ENCODE results near the gene AGTPBP1.

GRCh38 chr9:85523202-85523601, 218.6 kb downstream of the AGTPBP1 start:
- TF ChIP-seq, protein P1, sequence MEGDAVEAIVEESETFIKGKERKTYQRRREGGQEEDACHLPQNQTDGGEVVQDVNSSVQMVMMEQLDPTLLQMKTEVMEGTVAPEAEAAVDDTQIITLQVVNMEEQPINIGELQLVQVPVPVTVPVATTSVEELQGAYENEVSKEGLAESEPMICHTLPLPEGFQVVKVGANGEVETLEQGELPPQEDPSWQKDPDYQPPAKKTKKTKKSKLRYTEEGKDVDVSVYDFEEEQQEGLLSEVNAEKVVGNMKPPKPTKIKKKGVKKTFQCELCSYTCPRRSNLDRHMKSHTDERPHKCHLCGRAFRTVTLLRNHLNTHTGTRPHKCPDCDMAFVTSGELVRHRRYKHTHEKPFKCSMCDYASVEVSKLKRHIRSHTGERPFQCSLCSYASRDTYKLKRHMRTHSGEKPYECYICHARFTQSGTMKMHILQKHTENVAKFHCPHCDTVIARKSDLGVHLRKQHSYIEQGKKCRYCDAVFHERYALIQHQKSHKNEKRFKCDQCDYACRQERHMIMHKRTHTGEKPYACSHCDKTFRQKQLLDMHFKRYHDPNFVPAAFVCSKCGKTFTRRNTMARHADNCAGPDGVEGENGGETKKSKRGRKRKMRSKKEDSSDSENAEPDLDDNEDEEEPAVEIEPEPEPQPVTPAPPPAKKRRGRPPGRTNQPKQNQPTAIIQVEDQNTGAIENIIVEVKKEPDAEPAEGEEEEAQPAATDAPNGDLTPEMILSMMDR (IDR thresholded peaks at IDR 0.05; ENCODE audit: low read depth, low read length): no peak
- no peak for TF ChIP-seq EZH2phosphoT487 (IDR thresholded peaks at IDR 0.05; ENCODE audit: low read depth)

Measured in OCI-LY3 (cell line).